ENCODE results near the gene PCGF3.
"Not testable (repeated sequence)": the region's sequence is repeated elsewhere in the genome, so short reads cannot be mapped to it uniquely, and the experiment has no call there.

The PCGF3 gene

DNA sequence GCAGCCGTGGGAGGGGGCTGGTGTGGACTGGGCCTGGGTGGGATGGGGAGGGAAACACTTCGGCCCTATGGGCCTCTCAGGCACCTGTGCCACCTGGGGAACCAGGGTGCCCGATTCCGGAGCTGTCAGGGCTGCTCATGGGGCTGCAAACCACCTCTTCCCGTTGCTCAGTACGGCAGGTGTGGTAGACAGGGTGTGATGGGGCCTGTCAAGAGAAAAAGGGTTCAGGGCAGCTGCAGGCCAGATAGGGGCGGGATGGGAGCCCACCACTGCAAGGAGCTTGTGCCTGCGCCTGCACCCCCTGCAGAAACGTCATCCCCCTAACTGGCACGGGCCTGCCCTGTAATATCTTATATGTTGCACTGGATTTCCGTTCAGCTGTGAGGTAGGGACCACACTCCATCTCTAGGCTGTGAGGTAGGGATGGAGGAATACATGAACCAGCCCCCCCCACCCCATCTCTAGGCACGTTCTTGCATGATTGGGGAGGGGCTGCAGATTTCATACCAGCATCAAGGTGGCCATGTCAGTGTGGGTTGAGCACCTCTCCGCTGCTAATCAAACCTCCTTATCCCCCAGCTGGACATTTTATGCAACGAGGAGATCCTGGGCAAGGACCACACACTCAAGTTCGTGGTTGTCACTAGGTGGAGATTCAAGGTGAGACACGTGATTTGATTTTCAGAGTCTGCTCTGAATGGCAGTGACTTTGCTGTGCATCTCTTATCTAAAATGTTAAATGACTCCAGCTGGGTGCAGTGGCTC is 59.0 kb downstream of the PCGF3 start:
- DNase-seq = no peak

DNA sequence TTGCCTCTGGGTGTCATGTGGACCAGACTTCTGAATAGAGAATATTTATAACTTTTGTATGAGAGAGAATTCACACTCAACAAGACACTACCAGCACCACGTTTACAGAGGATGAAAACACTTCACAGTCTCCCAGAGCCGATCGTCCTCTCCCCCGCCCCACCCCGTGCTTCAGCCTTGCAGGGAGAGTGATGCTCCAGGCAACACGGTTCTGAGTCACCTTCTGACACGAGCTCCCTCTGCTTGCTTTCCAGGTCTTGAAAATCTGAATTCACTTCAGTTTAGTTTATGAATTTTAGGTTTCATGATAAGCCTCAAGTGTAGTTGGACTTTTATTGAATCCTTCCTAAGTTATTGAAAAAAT is 60.5 kb downstream of the PCGF3 start:
- no peak for DNase-seq

DNA sequence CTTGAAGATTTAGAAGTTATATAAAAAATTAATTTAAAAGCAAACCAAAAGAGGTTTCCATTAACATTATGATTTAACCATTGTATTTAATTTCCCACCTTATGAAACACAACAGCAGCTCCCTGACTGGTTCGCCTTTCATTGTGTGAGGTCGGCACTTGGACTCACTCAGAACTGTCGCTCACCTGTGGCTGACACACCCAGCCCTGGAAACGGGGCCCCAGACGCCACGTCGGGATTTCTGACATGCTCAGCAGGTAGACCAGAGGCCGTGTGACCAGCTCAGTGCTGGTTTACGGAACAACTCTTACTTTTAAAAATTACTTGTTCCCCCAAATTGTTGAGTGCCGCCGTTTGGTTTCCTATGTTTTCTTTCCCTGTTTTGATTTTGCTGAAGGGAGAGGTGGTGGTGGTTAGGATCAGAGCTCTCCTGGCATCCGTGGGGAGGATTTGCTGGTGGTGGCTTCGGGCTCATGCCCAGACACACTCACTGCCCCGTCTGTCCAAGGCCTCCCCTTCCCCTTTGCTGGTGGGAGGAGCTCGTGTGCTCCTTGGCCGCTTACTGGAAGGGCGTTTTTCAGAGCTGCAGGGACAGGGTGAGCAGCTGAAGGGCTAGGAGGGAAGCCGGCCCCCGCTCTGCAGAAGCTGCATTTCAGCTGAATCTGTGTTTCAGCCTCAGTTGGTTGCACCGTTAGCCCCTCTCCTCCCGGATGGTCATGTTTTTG is 61.1 kb downstream of the PCGF3 start:
- no peak for DNase-seq

DNA sequence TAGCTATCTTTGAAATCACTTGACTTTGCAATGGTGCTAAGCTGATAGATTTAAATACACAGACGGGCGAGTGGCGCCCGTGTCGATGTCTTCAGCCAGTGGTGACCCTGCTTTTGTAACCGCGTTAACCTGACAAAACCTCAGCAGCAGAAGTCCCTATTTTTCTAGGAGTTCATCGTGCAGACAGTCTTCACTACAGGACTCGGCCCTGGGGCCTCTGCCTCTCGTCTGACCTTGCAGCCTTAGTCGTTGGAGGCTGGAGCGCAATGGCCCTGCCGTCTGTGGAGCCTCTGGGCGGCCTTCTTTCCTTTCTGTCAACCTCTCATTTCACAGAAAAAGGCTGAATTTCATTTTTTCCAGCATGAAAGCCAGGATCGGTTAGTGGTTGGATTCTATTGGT is 62.4 kb downstream of the PCGF3 start:
- no peak for DNase-seq

- no peak for DNase-seq
Observed at GRCh38 chr4:768995-769394, 63.4 kb downstream of the PCGF3 start.

GRCh38 chr4:769511-769910 is 63.9 kb downstream of the PCGF3 start:
- DNase-seq = no peak

GRCh38 chr4:770022-770421 is 64.4 kb downstream of the PCGF3 start:
- no peak for DNase-seq

DNA sequence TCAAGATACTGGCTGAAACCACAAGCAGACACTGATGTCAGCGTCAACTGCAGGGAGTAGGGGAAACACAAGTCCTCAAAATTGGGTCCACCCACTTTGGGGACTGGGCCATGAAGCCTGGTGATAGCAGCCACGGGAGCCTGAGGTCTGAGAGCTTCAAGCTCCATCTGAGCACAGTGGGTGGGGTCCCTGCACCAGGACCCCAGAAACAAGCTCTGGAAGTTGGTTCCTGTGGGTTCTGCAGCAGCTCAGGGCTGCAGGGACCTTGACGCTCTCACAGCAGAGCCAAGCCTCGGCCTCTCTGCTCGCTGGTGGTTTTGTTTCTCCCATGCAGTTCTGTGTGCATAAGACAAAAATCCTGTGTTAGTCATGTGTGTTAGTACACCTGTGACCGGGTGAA is 65.8 kb downstream of the PCGF3 start:
- no peak for DNase-seq

GRCh38 chr4:772118-772517 is 66.5 kb downstream of the PCGF3 start:
- DNase-seq = no peak

GRCh38 chr4:772776-773175 is 67.1 kb downstream of the PCGF3 start:
- DNase-seq = no peak

DNA sequence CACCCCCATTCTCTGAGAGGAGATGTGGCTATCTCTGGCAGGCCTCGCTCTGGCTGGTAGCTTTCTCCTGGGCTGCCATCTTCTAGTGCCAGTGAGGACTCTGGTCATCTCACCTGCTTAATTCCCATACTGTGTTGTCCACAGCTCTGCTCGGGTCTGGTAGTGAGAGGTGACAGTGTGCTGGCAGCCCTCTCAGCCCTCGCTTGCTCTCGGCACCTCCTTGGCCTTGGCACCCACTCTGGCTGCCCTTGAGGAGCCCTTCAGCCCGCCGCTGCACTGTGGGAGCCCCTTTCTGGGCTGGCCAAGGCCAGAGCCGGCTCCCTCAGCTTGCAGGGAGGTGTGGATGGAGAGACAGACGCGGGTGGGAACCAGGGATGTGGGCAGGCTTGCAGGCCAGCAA is 67.6 kb downstream of the PCGF3 start:
- no peak for DNase-seq

GRCh38 chr4:774419-775092 is 68.9 kb downstream of the PCGF3 start:
- DNase-seq = not testable (repeated sequence)

GRCh38 chr4:775485-775884 is 69.9 kb downstream of the PCGF3 start:
- not testable (repeated sequence) for DNase-seq

GRCh38 chr4:776743-777441 is 71.3 kb downstream of the PCGF3 start:
- no peak for DNase-seq

DNA sequence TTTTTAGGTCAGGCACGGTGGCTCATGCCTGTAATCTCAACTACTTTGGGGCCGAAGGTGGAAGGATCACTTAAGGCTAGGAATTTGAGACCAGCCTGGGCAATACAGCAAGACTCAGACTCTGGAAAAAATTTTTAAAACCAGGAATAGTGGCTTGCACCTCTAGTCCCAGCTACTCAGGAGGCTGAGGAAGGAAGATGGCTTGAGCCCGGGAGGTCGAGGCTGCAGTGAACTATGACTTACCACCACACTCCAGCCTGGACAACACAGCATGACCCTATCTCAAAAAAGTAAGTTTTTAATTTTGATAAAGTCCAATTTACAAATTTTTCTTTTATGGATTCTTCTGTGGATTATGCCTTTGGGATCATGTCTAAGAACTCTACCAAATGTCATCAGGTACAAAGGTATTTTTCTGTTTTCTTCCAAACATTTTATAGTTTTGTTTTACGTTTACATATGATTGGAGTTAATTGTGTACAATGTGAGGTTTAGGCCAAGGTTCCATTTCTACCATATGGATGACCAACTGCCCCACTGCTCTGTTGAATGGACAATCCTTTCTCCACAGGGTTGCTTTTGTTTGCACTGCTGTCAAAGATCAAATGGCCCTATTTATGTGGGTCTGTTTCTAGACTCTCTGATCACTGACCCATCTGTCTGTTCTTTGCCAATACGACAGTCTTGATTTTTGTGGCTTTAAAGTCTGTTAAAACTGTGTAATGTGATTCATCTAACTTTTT is 72.1 kb downstream of the PCGF3 start:
- DNase-seq = no peak

DNA sequence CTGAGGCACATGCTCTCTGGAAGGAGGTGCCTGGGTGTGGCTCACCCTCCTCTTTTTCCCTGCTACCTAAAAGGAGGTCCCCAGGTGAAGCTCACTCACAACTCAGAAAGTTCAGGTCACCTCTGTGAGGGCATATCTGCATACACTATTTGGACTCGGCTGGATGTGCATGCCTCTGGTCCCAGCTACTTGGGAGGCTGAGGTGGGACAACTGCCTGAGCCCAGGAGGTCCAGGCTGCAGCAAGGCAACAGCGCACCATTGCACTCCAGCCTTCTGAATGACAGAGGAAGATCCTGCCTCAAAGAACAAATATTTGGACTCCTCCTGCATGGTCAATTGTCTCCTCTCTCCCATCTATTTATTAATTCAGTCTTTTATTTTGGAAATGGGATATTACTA is 73.9 kb downstream of the PCGF3 start:
- no peak for DNase-seq

GRCh38 chr4:780255-780654 is 74.6 kb downstream of the PCGF3 start:
- not testable (repeated sequence) for DNase-seq

DNA sequence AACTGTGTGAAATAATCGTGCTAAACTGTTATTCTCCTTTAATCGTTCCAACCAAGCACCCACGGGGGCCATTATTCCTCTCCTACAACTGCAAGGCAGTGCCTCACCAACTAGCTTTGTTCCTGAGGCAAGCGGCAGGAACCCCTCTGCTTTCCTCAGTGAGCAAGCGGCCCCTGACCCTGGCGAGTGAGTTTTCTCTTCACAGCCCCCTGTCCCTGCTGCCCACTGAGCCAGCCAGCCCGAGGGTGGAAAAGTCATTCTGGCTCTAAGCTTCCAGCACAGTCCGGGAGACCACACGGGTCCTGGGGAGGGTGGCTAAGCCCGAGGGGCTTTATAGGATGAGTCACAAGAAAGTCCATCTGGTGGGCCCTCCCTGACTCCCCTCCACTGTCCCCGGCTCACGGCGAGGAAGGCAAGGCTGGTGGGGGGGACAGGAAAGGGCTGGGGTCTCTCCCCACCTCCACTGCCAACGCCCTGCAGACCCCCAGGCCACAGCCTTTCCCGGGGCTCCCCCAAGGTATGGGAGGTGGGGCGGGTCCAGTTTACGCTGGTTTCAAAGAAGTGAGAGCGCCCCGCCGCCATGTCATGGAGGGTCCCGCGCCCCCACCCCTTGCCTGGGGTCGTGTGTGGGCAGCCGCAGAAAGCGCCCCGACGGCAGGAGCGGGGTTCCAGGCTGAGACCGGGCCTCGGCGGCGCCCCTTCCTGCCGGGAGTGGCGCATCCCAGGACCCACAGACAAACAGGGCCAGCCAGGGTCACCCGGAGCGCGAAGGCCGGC is 75.3 kb downstream of the PCGF3 start:
- DNase-seq = no peak

DNA sequence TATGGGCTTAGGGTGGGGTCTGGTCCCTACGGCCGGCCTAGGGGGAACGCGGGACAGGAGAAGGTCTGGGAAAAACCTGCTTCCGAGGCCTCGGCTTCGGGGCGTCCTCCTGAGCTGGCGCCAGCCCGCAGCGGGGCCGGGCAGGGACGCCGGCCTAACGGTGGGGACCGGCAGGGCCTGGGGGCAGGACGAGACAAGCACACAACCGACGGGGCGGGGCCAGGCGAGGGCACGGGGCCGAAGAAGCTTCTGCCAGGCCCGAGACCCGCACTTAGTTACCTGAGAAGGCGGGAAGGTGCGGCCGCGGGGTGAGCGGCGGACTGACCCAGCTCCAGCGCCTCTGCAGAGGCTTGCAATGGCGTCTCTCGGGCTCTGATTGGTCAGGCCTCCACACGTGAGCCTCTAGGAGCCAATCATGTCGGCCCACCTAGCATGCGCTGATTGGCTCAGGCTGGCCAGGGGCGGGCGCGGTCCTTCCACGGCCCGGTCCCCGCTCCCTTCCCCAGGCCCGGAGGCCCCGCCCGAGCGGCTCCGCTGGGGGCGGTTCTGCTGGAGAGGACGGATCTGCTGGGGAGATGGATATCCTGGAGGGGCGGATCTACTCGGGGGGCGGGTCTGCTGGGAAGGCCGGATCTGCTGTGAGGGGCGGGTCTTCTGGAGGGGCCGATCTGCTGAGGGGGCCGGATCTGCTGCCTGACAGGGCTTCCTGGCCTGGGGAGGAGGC is 76.0 kb downstream of the PCGF3 start:
- DNase-seq = peak; percentile 97

GRCh38 chr4:784401-785331 is 79.0 kb downstream of the PCGF3 start:
- DNase-seq = no peak
